ENCODE data around the gene PPAT.

GRCh38 chr4:56348576-56348975 lies 86.8 kb downstream of the PPAT start:
- TF ChIP-seq CTCF (IDR thresholded peaks at IDR 0.05) (no peak), POLR2A (IDR thresholded peaks at IDR 0.05) (no peak)

Data from heart left ventricle (tissue), 13 donors.